Measurements from ENCODE around the gene VEPH1. TPM values are rescaled to one million over a fixed set of nuclear protein-coding genes. Genes with fewer than 3 reads are reported as not detected.

The VEPH1 gene
- 9.7 and 15.1 TPM in 2 replicates for total RNA-seq (2011; cell fraction: chromatin; rRNA removed; ENCODE audit: low replicate concordance)
- 3.2 and 4.7 TPM in 2 replicates for total RNA-seq (2011; cell fraction: nucleolus; rRNA removed)
- 3.7 and 7.6 TPM in 2 replicates for total RNA-seq (2011; cell fraction: nucleoplasm; rRNA removed)
- 3.7 and 5.3 TPM in 2 replicates for total RNA-seq (2014; rRNA removed)
- 5.8 and 8.1 TPM in 2 replicates for total RNA-seq (2014; rRNA removed; fragmentation: Illumina TruSeq; extraction: Trizol)
- total RNA-seq (2015; rRNA removed; fragmentation: Illumina TruSeq; extraction: Trizol) = 5.3 and 5.7 TPM in 2 replicates
- total RNA-seq (2021) = 4.6 and 5.1 TPM in 2 replicates
- 2.7 and 15.6 TPM in 2 replicates for polyA plus RNA-seq (2011; rRNA removed)
- polyA plus RNA-seq (2011; cell fraction: cytosol; rRNA removed) = 0.97 and 3.2 TPM in 2 replicates
- polyA plus RNA-seq (2011; cell fraction: nucleus; rRNA removed) = 3.3 and 20.2 TPM in 2 replicates
- polyA plus RNA-seq (2012) = 7.4 and 9.8 TPM in 2 replicates
- 7.4 and 8.3 TPM in 2 replicates for polyA plus RNA-seq (2014; fragmentation: Illumina TruSeq; extraction: Trizol)
- 10 to 100 TPM; 10.4 to 11.2 TPM for polyA plus RNA-seq (2014; fragmentation: Nextera tagmentation; extraction: Ambion mirVana)
- polyA plus RNA-seq (2014; rRNA removed) = 4.4 and 4.5 TPM in 2 replicates
- polyA minus RNA-seq (2011; rRNA and poly(A)+ RNA removed) = 4.8 and 17.5 TPM in 2 replicates
- polyA minus RNA-seq (2011; cell fraction: cytosol; rRNA and poly(A)+ RNA removed) = 4.8 TPM in 1 of 2 replicates, not detected in the other
- 4.7 and 14.9 TPM in 2 replicates for polyA minus RNA-seq (2011; cell fraction: nucleus; rRNA and poly(A)+ RNA removed)
- percentile 29 among the genes with signal in this experiment for Bru-seq, nascent RNA
- percentile 28 among the genes with signal in this experiment for BruChase-seq, experiment 1, labeled RNA remaining after a 2-hour chase
- BruChase-seq, experiment 2, labeled RNA remaining after a 6-hour chase = percentile 23 among the genes with signal in this experiment
- long read RNA-seq, experiment 1, partial matches to known transcripts = 0 of 3 reads
- long read RNA-seq, experiment 1, other reads (novel, unspliced or antisense) = 3 of 3 reads
- long read RNA-seq, experiment 2, partial matches to known transcripts = 0 of 2 reads
- long read RNA-seq, experiment 2, other reads (novel, unspliced or antisense) = 1 of 2 reads
- long read RNA-seq, experiment 3, partial matches to known transcripts = 0 of 2 reads
- long read RNA-seq, experiment 3, other reads (novel, unspliced or antisense) = 2 of 2 reads

- no peaks in the 10 kb centered on the region; a peak in 1 of 5 replicates for H3K27me3 ChIP-seq (ENCODE audit: control insufficient read depth in 2 of 2, insufficient read depth in 2 of 2, low read length in 2 of 2)
- no peak within 1 kb of the TSS for H3K9ac ChIP-seq (ENCODE audit: insufficient read depth in 1 of 2, low read depth in 2 of 2, low read length in 2 of 2)
- H3K4me1 ChIP-seq (replicated peaks in 1 of 2; ENCODE audit: control insufficient read depth in 2 of 2, insufficient read depth in 2 of 2, low read length in 2 of 2) = peaks cover 4 to 12% of the 10 kb centered on the region in 2 experiments
- CTCF ChIA-PET (ENCODE audit: low intra/inter-chr PET ratio) = no interaction called here
- intact Hi-C loops (cut with micrococcal nuclease) (no loop called here), in situ Hi-C loops (cut with MboI) (no loop called here)
- H3K79me2 ChIP-seq (ENCODE audit: control insufficient read depth, insufficient read depth, low read length) = no peaks in the 10 kb centered on the region
- H3K9me1 ChIP-seq (ENCODE audit: control insufficient read depth, insufficient read depth, low read length) = no peaks in the 10 kb centered on the region
- H3K4me3 ChIP-seq = no peak within 1 kb of the TSS
- H3K9me3 ChIP-seq (replicated peaks; ENCODE audit: control insufficient read depth, insufficient read depth, low read depth, low read length) = no peaks in the 10 kb centered on the region
- DNase-seq (ENCODE audit: extremely low read depth in 1 of 4, low spot score in 3 of 4) (peak in 1 of 4 experiments; percentile 11), ATAC-seq (no peak), FAIRE-seq (no peak)
- no peak within 1 kb of the TSS for H3K4me2 ChIP-seq (ENCODE audit: insufficient read depth, low read length)
- H2AFZ ChIP-seq (ENCODE audit: low read depth, low read length) = 0 out of 2 replicates have a peak within 1 kb of the TSS, but pooled peaks have one; percentile 6
- BruUV-seq (replicated peaks) = no TSS peak
- no peaks in the 10 kb centered on the region for H3K36me3 ChIP-seq (ENCODE audit: control insufficient read depth, insufficient read depth, low read length)
- no peaks in the 10 kb centered on the region for H4K20me1 ChIP-seq (replicated peaks; ENCODE audit: control insufficient read depth, insufficient read depth, low read length)
- 33% methylated on average over 7 of the region's 7 CpGs for WGBS (ENCODE audit: insufficient coverage, low coverage, missing lambda C conversion rate)
- POLR2A ChIA-PET = interaction anchor here (0.6 to 1.2 kb wide), 5 partner anchors 9 to 353 kb away, joined by 3 read pairs; no protein-coding TSS in a partner anchor
- H3K27ac ChIP-seq (ENCODE audit: extremely low read depth, low read depth, low read length) = no peak within 1 kb of the TSS
- TF ChIP-seq POLR2G (IDR thresholded peaks at IDR 0.05; ENCODE audit: low read depth, low read length) = no peak
- no peak for TF ChIP-seq MIER1 (IDR thresholded peaks at IDR 0.05; ENCODE audit: low read depth)
- no peak for TF ChIP-seq RBM34 (IDR thresholded peaks at IDR 0.05; ENCODE audit: borderline replicate concordance, insufficient read depth, low read length)
- no peak for TF ChIP-seq PYGO2 (tag; IDR thresholded peaks at IDR 0.05)
- TF ChIP-seq, protein P1, sequence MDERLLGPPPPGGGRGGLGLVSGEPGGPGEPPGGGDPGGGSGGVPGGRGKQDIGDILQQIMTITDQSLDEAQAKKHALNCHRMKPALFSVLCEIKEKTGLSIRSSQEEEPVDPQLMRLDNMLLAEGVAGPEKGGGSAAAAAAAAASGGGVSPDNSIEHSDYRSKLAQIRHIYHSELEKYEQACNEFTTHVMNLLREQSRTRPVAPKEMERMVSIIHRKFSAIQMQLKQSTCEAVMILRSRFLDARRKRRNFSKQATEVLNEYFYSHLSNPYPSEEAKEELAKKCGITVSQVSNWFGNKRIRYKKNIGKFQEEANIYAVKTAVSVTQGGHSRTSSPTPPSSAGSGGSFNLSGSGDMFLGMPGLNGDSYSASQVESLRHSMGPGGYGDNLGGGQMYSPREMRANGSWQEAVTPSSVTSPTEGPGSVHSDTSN (CRISPR knock-in tag; IDR thresholded peaks at IDR 0.05; ENCODE audit: low read depth) = no peak
- TF ChIP-seq, protein P1 (tag; conservative IDR thresholded peaks at IDR 0.05; ENCODE audit: low read depth) = peak; percentile 19; the same call in 1 of the 2 replicates
- no peak for TF ChIP-seq IRF2 (CRISPR knock-in tag; IDR thresholded peaks at IDR 0.05)
- no peak for TF ChIP-seq HDAC2 (IDR thresholded peaks at IDR 0.05)
- TF ChIP-seq ID3 (CRISPR knock-in tag; IDR thresholded peaks at IDR 0.05) = no peak
- TF ChIP-seq ID3 (tag; IDR thresholded peaks at IDR 0.05) = no peak
- TF ChIP-seq, protein P2, sequence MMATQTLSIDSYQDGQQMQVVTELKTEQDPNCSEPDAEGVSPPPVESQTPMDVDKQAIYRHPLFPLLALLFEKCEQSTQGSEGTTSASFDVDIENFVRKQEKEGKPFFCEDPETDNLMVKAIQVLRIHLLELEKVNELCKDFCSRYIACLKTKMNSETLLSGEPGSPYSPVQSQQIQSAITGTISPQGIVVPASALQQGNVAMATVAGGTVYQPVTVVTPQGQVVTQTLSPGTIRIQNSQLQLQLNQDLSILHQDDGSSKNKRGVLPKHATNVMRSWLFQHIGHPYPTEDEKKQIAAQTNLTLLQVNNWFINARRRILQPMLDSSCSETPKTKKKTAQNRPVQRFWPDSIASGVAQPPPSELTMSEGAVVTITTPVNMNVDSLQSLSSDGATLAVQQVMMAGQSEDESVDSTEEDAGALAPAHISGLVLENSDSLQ (IDR thresholded peaks at IDR 0.05) = peak; percentile 26; the same call in 1 of the 2 replicates
- no peak for TF ChIP-seq ZNF12 (CRISPR knock-in tag; IDR thresholded peaks at IDR 0.05)
These were observed at the start of gene VEPH1 for GRCh38 chr3:157502916-157503595. Gene VEPH1 (minus strand): TSS chr3:157503416. CDS start chr3:157495349, 8,067 bp downstream.
